Suprapubic skin (tissue), 4 donors: ENCODE results near the gene COL9A3.

Source experiments
- EP300 ChIP-seq: sonication (generic); formaldehyde crosslinking; IDR thresholded peaks from one replicate; pipeline ENCODE4 v1.6.1; 2017; ENCODE audit warnings: antibody characterized with exemption
- POLR2AphosphoS5 ChIP-seq, 3 donors: sonication (generic); formaldehyde crosslinking; IDR thresholded peaks; one replicate each; pipeline ENCODE4 v1.6.1; 2017; ENCODE audit warnings: antibody characterized with exemption in 3 of 3
- TF ChIP-seq, protein P1 (sequence below), 2 donors: fragments of 200-600 bp in 1 of 2; fragments of 450-650 bp in 1 of 2; sonication (generic) in 1 of 2; IDR thresholded peaks; one replicate each; pipeline ENCODE4 v1.5.1; 2016 to 2019; ENCODE audit warnings: antibody characterized with exemption in 2 of 2, mild to moderate bottlenecking in 1 of 2, moderate library complexity in 1 of 2

- no peak for TF ChIP-seq EP300
- TF ChIP-seq, protein P1, sequence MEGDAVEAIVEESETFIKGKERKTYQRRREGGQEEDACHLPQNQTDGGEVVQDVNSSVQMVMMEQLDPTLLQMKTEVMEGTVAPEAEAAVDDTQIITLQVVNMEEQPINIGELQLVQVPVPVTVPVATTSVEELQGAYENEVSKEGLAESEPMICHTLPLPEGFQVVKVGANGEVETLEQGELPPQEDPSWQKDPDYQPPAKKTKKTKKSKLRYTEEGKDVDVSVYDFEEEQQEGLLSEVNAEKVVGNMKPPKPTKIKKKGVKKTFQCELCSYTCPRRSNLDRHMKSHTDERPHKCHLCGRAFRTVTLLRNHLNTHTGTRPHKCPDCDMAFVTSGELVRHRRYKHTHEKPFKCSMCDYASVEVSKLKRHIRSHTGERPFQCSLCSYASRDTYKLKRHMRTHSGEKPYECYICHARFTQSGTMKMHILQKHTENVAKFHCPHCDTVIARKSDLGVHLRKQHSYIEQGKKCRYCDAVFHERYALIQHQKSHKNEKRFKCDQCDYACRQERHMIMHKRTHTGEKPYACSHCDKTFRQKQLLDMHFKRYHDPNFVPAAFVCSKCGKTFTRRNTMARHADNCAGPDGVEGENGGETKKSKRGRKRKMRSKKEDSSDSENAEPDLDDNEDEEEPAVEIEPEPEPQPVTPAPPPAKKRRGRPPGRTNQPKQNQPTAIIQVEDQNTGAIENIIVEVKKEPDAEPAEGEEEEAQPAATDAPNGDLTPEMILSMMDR (IDR thresholded peaks at IDR 0.05), result no peak
- no peak for TF ChIP-seq POLR2AphosphoS5 (IDR thresholded peaks at IDR 0.05)
These were observed 61.6 kb downstream of the COL9A3 start for GRCh38 chr20:62878244-62879038.
